Measurements from ENCODE around the gene DCAF12L2.
"Not testable (repeated sequence)": the region's sequence is repeated elsewhere in the genome, so short reads cannot be mapped to it uniquely, and the experiment has no call there.

DCAF12L2 gene

DNA sequence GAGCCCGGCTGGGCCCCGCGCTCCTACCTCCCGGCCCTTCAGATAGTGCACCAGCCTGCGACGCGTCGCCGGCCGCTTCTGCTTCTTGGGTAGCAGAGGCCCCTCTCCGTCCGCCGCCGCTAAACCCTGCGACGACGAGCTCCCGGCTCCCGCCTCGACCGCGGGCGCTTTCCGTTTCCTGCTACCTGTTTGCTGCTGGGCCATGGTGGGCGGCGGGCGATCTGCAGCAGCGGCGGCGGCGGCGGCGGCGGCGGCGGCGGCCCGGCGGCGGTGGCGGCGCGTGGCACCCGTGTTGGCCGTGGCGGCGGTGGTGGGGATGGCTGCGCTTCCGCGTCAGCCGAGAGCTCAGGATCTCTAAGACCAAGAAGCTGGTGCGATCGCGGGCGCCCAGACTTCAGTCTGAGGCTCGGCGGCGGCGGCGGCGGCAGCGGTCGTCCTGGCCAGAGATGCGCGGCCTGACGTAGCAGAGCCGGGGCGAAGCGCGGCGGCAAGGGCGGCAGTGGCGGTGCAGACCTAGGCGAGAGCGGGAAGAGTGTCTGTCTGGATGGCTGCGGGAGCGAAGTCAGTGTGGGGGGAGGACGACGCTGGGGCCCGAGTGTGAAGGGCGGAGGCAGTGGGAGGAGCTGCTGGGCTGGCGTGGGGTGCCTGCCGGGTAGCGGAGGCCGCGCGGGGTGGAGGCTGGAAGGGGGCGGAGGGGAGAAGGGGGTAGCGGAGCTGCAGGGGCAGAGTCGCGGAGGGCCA is at the start of gene DCAF12L2:
TSS of gene DCAF12L2 (minus strand) at position 569 of the 741 bp plus-strand sequence. CDS start at position 204, 365 bp downstream.
- DNase-seq: no peak

DNA sequence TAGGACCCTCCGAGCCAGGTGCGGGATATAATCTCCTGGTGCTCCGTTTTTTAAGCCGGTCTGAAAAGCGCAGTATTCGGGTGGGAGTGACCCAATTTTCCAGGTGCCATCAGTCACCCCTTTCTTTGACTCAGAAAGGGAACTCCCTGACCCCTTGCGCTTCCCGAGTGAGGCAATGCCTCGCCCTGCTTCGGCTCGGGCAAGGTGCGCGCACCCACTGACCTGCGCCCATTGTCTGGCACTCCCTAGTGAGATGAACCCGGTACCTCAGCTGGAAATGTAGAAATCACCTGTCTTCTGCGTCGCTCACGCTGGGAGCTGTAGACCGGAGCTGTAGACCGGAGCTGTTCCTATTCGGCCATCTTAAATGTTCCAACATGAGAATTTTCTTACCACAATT is 24.8 kb upstream of the DCAF12L2 start:
- not testable (repeated sequence) for DNase-seq

DNA sequence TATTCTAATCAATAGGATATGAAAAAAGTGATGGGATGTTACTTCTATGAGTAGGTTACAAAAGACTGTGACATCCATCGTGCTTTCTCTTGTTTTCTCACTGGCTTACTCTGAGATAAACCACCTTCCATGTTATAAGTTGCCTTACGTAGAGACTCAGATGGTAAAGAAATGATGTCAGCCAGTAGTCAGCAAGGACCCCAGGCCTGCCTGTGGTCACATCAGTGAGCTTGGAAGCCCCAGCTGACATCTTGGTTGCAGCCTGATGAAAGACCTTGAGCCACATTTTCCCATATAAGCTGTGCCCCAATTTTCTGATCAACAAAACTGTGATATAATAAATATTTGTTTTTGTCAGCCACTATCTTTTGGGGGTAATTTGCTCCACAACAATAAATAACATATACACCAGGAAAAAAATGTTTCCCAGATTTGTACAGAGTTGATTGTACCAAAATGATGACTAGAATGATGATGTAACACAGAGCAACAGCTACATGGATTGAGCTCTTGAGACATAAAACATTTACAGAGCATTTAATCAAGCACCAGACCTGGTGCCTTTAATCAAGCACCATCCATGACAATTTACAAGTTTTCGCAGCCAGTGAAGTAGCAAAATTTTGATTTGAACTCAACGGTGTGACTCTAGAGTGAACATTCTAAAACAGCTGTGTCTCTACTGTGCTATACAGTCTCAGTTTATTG is 11.2 kb upstream of the DCAF12L2 start:
- DNase-seq: no peak

DNA sequence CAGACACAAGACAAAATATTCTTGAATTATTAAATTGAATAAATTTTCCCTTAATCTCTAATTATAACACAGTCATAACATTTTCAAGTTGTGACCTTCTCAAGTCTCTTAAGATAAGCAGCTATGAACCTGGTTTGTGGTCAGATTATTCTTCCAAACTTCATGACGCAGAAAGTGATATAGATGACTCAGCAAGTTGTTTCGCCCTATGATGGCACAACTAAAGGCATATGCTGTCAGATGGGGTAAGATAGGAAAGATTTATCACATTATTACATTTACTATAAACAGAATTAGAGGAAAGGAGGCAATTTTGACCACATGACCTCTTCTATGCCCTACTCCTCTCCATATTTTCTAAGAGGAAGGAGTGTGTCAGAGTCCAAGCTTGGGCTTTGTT is 4.6 kb upstream of the DCAF12L2 start:
- DNase-seq: no peak

DNA sequence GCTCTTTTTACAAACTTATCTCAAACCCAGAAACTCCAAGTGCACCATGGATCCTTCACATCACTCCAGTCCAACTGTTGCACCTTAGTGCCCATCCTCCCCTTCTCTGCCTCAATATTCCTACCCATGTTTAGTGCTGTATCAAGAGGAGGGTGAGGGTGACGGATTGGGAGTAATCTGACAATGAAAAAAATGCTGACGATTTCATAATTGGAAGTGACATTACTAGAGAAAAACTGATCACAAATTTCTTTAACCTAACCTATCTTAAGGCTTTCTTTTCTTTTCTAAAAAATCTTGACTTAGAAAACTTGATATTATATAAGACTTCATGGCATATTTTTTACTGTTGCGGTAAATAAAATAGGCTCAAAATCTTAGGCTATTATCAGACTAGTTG is 1.5 kb upstream of the DCAF12L2 start:
- DNase-seq: no peak

DNA sequence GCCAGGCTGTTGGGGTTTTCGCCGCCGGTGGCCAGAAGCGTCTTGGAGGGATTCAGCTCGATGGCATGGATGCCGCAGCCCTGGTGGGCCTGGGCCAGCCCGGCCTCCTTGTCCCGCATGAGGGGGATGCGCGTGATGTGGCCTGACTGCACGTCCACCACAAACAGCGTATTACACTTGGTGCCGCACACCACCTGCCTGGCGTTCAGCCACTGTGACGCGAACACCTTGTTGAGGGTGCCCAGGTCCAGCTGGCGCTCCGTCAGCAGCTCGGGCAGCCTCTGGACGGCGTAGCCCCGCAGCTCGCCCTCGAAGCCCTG is 728 bp downstream of the DCAF12L2 start:
- DNase-seq: no peak

DNA sequence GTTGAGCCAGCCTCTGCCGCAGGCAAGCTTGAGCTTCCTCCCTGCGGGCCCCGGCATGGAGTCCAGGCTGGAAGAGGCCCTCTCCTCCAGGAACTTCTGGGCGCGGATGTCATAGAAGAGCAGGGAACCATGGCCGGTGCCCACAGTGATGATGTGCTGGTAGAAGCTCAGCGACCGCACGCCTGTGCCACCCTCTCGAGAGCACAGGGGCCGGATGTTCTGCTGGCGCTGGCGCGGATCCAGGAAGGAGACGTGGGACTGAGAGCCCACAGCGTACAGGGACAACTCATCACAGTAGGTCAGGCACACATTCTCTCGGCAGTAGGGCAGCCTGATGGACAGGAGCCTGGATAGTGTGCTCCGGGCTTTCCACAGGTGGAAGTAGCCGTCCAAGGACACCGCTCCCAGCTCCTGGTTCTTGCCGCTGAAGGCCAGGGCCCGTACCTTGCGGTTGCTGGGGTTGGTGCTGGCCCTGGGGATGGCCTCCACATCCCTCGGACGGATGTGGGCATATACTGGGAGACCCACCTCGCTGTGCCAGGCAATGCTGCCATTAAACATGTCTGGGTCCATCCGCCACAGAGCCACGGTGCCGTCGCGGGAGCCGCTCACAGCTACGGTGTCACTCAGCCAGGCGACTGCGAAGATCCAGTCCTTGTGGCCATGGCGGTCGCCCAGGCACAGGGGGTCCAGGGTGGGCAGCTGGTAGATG is 1.2 kb downstream of the DCAF12L2 start:
- DNase-seq: no peak

DNA sequence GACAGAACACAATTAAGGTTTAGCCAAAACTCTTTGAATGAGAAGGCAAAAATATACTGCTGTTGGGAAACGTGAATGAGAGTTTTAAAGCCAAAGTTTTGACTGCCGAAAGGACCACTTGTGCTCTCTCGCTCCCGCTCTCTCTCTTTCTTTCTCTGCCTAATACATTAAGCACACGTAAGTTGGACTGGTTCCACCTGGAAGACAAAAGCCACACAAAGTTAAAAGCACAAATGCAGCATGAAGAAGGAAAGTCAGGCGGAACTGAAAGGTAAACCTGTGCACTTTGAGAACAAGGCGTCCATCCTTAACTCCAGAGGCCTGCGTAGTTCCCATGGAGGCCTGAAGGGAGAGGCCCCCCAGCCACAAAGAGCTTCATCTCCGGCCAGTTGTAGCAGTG is 1.9 kb downstream of the DCAF12L2 start:
- no peak for DNase-seq

DNA sequence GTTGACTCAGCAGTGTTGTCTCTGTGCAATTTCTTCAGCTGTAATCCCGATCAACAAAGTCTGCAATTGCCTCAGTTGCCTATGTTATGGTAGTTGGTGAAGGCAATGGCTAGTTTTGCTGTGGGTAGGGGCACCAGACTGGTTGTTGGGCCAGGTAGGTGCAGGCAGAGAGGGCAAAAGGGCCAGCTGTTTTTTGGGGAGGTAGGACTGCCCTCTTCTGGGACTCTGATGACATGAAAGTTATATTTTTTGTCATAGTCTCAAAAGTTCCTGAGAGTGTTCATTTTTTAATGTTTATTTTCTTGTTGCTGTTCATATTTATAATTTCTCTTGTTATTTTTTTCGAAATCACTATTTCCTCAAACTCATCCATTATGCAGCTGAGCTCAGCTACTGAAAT is 25.1 kb downstream of the DCAF12L2 start:
- no peak for DNase-seq

DNA sequence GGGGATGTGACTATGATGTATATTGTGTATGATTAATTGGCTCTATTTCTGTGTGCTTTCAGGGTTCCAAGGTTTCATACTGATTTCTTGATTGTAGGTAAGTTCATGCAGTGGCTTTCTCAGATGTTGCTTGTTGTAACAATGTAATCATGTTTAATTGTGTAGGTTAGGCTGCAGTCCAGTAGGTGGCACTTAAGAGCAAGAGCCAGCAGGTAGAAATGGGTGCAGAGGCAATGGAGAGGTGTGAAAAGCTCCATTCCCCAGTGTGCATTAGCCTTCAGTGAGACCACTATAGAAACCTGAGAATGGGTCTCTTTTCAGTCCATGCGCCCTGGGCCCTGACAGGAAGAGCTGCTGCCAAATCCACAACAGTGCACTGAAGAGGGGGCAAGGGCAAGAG is 28.2 kb downstream of the DCAF12L2 start:
- no peak for DNase-seq

DNA sequence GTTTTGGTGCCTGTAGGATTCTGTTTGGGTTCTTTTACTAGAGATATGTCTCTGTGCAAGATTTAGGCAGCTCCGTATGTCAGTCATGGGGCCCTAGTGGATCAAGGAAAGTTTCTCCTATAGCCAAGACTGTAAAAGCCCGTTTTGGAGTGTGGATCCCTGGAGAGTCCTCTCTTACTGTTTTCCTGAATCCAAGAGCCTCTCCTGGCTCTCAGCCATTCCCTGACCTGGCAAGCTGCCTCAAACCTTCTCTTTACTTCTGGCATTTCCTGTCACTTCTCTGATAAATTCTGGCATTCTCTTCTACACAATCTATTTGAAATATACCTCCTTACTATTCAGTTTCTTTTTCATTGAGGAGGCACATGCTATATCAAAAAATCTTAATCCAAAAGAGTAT is 41.4 kb downstream of the DCAF12L2 start:
- no peak for DNase-seq
